ENCODE data around the gene IFNGR2.

The IFNGR2 gene

DNA sequence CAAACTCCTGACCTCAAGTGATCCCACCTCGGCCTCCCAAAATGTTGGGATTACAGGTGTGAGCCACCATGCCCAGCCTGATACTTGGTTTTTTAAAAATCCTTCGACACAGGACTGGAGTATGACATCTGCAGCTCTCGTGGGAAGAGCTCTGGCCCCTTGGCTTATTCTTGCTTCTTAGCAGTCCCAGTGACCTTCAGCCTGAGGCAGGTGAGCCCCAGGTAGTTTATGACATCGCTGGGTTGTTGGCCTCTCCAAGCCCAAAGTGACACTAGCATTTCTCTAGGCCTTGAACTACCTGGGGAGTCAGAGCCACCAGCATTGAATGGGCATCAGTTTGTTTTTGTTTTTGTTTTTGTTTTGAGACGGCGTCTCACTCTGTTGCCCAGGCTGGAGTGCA is 15.9 kb upstream of the IFNGR2 start:
- no peak for ATAC-seq
- TF ChIP-seq TOX (CRISPR knock-in tag; IDR thresholded peaks at IDR 0.05; ENCODE audit: borderline replicate concordance), result no peak
- TF ChIP-seq ZNF565 (CRISPR knock-in tag; conservative IDR thresholded peaks at IDR 0.05; ENCODE audit: low read depth), result no peak
- TF ChIP-seq, protein P1, sequence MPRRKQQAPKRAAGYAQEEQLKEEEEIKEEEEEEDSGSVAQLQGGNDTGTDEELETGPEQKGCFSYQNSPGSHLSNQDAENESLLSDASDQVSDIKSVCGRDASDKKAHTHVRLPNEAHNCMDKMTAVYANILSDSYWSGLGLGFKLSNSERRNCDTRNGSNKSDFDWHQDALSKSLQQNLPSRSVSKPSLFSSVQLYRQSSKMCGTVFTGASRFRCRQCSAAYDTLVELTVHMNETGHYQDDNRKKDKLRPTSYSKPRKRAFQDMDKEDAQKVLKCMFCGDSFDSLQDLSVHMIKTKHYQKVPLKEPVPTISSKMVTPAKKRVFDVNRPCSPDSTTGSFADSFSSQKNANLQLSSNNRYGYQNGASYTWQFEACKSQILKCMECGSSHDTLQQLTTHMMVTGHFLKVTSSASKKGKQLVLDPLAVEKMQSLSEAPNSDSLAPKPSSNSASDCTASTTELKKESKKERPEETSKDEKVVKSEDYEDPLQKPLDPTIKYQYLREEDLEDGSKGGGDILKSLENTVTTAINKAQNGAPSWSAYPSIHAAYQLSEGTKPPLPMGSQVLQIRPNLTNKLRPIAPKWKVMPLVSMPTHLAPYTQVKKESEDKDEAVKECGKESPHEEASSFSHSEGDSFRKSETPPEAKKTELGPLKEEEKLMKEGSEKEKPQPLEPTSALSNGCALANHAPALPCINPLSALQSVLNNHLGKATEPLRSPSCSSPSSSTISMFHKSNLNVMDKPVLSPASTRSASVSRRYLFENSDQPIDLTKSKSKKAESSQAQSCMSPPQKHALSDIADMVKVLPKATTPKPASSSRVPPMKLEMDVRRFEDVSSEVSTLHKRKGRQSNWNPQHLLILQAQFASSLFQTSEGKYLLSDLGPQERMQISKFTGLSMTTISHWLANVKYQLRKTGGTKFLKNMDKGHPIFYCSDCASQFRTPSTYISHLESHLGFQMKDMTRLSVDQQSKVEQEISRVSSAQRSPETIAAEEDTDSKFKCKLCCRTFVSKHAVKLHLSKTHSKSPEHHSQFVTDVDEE (CRISPR knock-in tag; IDR thresholded peaks at IDR 0.05), result no peak
- TF ChIP-seq, protein P2, sequence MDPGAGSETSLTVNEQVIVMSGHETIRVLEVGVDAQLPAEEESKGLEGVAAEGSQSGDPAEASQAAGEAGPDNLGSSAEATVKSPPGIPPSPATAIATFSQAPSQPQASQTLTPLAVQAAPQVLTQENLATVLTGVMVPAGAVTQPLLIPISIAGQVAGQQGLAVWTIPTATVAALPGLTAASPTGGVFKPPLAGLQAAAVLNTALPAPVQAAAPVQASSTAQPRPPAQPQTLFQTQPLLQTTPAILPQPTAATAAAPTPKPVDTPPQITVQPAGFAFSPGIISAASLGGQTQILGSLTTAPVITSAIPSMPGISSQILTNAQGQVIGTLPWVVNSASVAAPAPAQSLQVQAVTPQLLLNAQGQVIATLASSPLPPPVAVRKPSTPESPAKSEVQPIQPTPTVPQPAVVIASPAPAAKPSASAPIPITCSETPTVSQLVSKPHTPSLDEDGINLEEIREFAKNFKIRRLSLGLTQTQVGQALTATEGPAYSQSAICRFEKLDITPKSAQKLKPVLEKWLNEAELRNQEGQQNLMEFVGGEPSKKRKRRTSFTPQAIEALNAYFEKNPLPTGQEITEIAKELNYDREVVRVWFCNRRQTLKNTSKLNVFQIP (CRISPR knock-in tag; IDR thresholded peaks at IDR 0.05; ENCODE audit: borderline replicate concordance, low read depth), result no peak

DNA sequence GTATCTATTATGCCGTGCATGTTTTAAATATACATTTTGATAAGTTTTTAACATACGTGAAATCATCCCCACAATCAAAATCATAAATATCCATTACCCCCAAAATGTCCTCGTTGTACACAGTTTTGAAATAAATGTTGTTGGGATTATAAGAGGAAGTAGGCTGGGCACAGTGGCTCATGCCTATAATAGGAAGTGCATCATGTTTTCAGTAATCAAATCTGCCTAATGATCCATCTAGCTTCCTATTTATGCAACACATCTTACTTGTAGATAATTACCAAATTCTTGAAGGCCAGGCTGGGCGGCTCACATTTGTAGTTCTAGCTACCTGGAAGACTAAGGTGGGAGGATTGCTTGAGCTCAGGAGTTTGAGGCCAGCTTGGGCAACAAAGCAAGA is 15.0 kb upstream of the IFNGR2 start:
- TF ChIP-seq ZFP30 (CRISPR knock-in tag; IDR thresholded peaks at IDR 0.05) (no peak), ISL1 (CRISPR knock-in tag; IDR thresholded peaks at IDR 0.05) (no peak), ESRRG (CRISPR knock-in tag; IDR thresholded peaks at IDR 0.05) (no peak), ZFP3 (CRISPR knock-in tag; IDR thresholded peaks at IDR 0.05) (no peak), CSDC2 (CRISPR knock-in tag; IDR thresholded peaks at IDR 0.05) (no peak), BACH2 (CRISPR knock-in tag; IDR thresholded peaks at IDR 0.05; ENCODE audit: borderline replicate concordance) (no peak), ZNF8 (CRISPR knock-in tag; IDR thresholded peaks at IDR 0.05) (no peak), TCF4 (CRISPR knock-in tag; IDR thresholded peaks at IDR 0.05; ENCODE audit: borderline replicate concordance) (no peak), OSR1 (CRISPR knock-in tag; IDR thresholded peaks at IDR 0.05) (no peak), TOX (CRISPR knock-in tag; IDR thresholded peaks at IDR 0.05; ENCODE audit: borderline replicate concordance) (no peak), ZC3H10 (CRISPR knock-in tag; IDR thresholded peaks at IDR 0.05) (no peak), GLIS3 (CRISPR knock-in tag; IDR thresholded peaks at IDR 0.05) (no peak), ZNF565 (CRISPR knock-in tag; conservative IDR thresholded peaks at IDR 0.05; ENCODE audit: low read depth) (no peak), ZNF70 (CRISPR knock-in tag; IDR thresholded peaks at IDR 0.05) (no peak)
- TF ChIP-seq, protein P3, sequence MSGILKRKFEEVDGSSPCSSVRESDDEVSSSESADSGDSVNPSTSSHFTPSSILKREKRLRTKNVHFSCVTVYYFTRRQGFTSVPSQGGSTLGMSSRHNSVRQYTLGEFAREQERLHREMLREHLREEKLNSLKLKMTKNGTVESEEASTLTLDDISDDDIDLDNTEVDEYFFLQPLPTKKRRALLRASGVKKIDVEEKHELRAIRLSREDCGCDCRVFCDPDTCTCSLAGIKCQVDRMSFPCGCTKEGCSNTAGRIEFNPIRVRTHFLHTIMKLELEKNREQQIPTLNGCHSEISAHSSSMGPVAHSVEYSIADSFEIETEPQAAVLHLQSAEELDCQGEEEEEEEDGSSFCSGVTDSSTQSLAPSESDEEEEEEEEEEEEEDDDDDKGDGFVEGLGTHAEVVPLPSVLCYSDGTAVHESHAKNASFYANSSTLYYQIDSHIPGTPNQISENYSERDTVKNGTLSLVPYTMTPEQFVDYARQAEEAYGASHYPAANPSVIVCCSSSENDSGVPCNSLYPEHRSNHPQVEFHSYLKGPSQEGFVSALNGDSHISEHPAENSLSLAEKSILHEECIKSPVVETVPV (CRISPR knock-in tag; IDR thresholded peaks at IDR 0.05), result no peak
- TF ChIP-seq, protein P1 (CRISPR knock-in tag; IDR thresholded peaks at IDR 0.05), result no peak
- TF ChIP-seq, protein P4, sequence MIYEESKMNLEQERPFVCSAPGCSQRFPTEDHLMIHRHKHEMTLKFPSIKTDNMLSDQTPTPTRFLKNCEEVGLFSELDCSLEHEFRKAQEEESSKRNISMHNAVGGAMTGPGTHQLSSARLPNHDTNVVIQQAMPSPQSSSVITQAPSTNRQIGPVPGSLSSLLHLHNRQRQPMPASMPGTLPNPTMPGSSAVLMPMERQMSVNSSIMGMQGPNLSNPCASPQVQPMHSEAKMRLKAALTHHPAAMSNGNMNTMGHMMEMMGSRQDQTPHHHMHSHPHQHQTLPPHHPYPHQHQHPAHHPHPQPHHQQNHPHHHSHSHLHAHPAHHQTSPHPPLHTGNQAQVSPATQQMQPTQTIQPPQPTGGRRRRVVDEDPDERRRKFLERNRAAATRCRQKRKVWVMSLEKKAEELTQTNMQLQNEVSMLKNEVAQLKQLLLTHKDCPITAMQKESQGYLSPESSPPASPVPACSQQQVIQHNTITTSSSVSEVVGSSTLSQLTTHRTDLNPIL (CRISPR knock-in tag; IDR thresholded peaks at IDR 0.05; ENCODE audit: low read depth), result no peak
- no peak for ATAC-seq

DNA sequence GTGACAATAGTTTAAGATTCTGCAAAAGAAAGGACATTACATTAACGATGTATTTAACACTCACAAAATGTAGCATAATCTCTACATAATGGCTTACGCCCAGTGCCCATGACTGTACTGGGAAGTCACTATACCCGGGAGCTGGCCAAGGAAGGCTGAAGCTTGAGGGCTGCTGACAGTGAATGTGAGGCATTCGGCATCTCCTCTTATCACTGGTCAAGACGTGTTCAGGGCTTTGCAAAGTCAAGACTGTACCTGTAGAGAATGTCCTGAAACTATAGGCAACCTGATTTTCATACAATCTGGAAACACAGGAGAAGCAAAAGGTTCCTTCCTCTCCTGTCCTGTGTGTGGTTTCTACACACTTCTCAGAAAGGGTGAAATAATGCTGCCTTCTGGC is 12.7 kb upstream of the IFNGR2 start:
- ATAC-seq, result no peak
- no peak for TF ChIP-seq ISL1 (CRISPR knock-in tag; IDR thresholded peaks at IDR 0.05)
- TF ChIP-seq, protein P3 (CRISPR knock-in tag; IDR thresholded peaks at IDR 0.05), result no peak
- TF ChIP-seq BACH2 (CRISPR knock-in tag; IDR thresholded peaks at IDR 0.05; ENCODE audit: borderline replicate concordance), result no peak
- no peak for TF ChIP-seq ZFP3 (CRISPR knock-in tag; IDR thresholded peaks at IDR 0.05)
- no peak for TF ChIP-seq ZNF8 (CRISPR knock-in tag; IDR thresholded peaks at IDR 0.05)
